NT2/D1 (cell line): Measurements from ENCODE around the gene HNRNPC.

Source experiments
- SUZ12 ChIP-seq: IDR thresholded peaks from 2 replicates; pipeline ENCODE4 v1.6.1; 2011; ENCODE audit not compliant: insufficient read length, insufficient read depth; ENCODE audit errors: extremely low read depth
- YY1 ChIP-seq: IDR thresholded peaks from 2 replicates; pipeline ENCODE4 v1.6.1; 2011; ENCODE audit not compliant: insufficient read length, insufficient read depth
- ZNF274 ChIP-seq: IDR thresholded peaks from 2 replicates; pipeline ENCODE4 v1.6.1; 2011; ENCODE audit warnings: mild to moderate bottlenecking, low read depth, low read length

DNA sequence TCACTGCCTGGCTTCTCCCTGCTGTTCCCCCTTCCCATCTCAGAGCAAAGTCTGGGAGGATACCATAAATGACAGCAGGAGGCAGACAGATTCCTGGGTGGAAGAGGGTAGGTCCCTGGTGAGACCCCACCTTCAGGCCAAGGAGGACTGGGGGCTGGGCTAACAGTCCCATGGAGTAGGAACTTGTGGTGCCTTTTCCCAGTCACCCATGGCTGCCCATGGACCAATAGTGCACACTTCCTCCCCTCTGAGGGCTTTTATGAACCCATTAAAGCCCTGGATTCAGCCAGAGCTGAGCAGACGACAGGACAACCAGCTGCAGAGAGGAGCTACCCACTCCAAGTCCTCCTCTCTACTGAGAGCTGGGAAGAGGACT, 76.8 kb downstream of the HNRNPC start:
- TF ChIP-seq SUZ12 (no peak), ZNF274 (no peak), YY1 (no peak)
